ENCODE data around the gene IFT122. TPM values are rescaled to one million over a fixed set of nuclear protein-coding genes. Genes with fewer than 3 reads are reported as not detected.
"Not testable (repeated sequence)": the region's sequence is repeated elsewhere in the genome, so short reads cannot be mapped to it uniquely, and the experiment has no call there.

Gene IFT122
- total RNA-seq, 1 donor from 2014 or later: 42.3 TPM

DNA sequence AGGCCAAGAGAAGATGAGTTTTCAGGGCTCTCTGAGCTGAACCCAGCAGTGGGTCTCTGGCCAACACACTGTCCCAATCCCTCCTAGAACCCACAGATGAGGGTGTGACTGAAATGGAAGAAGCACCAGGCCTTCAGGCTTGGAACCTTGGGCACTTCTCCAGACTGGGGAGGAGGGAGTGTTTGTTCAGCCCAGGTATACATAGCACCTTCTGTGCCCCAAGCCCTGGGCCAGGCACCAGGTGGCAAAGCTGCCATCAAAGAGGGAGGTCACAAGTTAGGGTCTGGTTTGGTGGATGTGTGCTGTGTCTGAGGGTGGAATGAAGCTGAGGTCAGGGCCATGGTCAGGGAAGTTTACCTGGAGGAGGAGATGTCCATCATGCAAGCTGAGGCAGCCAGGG is 72.6 kb downstream of the IFT122 start:
- H3K4me1 ChIP-seq (ENCODE audit: control insufficient read depth in 3 of 3, insufficient read depth in 3 of 3, low read length in 3 of 3): peaks cover 18 to 24% (median 18%) of the 10 kb centered on the region in 3 donors
- H3K9me3 ChIP-seq (ENCODE audit: control insufficient read depth in 3 of 3, low read length in 3 of 3): no peaks in the 10 kb centered on the region
- H3K27ac ChIP-seq (ENCODE audit: low read depth, low read length): no peak overlapping the region
- H3K27me3 ChIP-seq (ENCODE audit: control insufficient read depth in 3 of 3, insufficient read depth in 3 of 3, low read length in 3 of 3): no peaks in the 10 kb centered on the region
- peaks cover 0 to 8% (median 4%) of the 10 kb centered on the region in 3 donors for H3K36me3 ChIP-seq (ENCODE audit: control insufficient read depth in 3 of 3, insufficient read depth in 3 of 3, low read length in 3 of 3)
- H3K4me3 ChIP-seq (ENCODE audit: low read length in 3 of 3): no peak overlapping the region
- no peak overlapping the region for H3K9ac ChIP-seq (ENCODE audit: low read depth in 1 of 3, low read length in 3 of 3)

DNA sequence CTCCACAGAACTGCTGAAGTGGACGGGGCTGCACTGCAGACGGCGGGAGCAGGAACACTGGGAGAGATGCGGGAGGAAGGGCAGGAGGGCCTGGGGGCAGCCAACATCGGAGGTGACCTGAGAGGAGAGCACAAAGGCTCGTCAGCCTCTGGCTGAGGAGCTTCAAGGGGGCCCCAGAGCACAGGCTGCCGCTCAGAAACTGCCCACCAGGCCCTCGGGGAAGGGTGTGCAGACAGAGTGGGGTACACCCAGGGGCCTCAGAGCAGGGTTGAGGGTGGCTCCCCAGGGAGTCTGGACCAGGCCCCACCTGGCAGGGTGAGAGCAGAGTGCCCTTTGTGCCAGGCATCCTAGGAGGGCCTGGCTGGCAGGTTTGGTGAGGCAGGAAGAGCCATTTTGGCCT is 73.7 kb downstream of the IFT122 start:
- peaks cover 14 to 19% (median 16%) of the 10 kb centered on the region in 3 donors for H3K4me1 ChIP-seq (ENCODE audit: control insufficient read depth in 3 of 3, insufficient read depth in 3 of 3, low read length in 3 of 3)
- no peaks in the 10 kb centered on the region for H3K9me3 ChIP-seq (ENCODE audit: control insufficient read depth in 3 of 3, low read length in 3 of 3)
- H3K4me3 ChIP-seq (ENCODE audit: low read length in 3 of 3): no peak overlapping the region
- H3K27ac ChIP-seq (ENCODE audit: low read depth, low read length): no peak overlapping the region
- no peaks in the 10 kb centered on the region for H3K27me3 ChIP-seq (ENCODE audit: control insufficient read depth in 3 of 3, insufficient read depth in 3 of 3, low read length in 3 of 3)
- peak overlapping the region in 1 of 3 donors; percentile 40 for H3K9ac ChIP-seq (ENCODE audit: low read depth in 1 of 3, low read length in 3 of 3)
- peaks cover 0 to 11% (median 6%) of the 10 kb centered on the region in 3 donors for H3K36me3 ChIP-seq (ENCODE audit: control insufficient read depth in 3 of 3, insufficient read depth in 3 of 3, low read length in 3 of 3)

- no peak overlapping the region for H3K27ac ChIP-seq (ENCODE audit: low read depth, low read length)
Measured at GRCh38 chr3:129514110-129514509, 74.1 kb downstream of the IFT122 start.

DNA sequence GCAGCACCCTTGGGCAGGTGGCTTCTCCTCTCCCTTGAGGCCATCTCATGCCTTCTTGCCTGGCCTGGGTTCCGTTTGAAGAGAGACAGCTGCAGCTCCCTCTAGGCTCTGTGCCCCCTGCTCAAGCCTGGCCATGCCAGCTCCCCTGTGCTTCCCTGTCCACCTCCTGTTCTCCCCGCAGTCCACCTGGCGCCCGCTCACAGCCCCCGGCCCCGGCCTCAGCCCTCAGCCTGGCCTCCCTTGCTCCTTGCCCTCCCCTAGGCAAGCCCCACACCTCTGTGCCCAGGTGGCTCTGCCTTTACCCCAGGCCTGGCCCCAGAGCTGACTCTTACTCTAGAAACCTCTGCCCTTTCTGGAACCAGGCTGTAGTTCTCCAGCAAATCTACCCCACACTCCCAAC is 74.5 kb downstream of the IFT122 start:
- Histone ChIP-seq H3K9ac (ENCODE audit: low read depth in 1 of 3, low read length in 3 of 3) (peak overlapping the region in 1 of 3 donors; percentile 40), H3K4me1 (ENCODE audit: control insufficient read depth in 3 of 3, insufficient read depth in 3 of 3, low read length in 3 of 3) (peaks cover 14 to 19% (median 16%) of the 10 kb centered on the region in 3 donors), H3K4me3 (ENCODE audit: low read length in 3 of 3) (no peak overlapping the region), H3K27ac (ENCODE audit: low read depth, low read length) (no peak overlapping the region), H3K36me3 (ENCODE audit: control insufficient read depth in 3 of 3, insufficient read depth in 3 of 3, low read length in 3 of 3) (peaks cover 6 to 11% (median 8%) of the 10 kb centered on the region in 3 donors), H3K9me3 (ENCODE audit: control insufficient read depth in 3 of 3, low read length in 3 of 3) (no peaks in the 10 kb centered on the region), H3K27me3 (ENCODE audit: control insufficient read depth in 3 of 3, insufficient read depth in 3 of 3, low read length in 3 of 3) (no peaks in the 10 kb centered on the region)

More at GRCh38 chr3:129514110-129514509, 74.1 kb downstream of the IFT122 start:
- Histone ChIP-seq H3K9ac (ENCODE audit: low read depth in 1 of 3, low read length in 3 of 3) (peak overlapping the region in 1 of 3 donors; percentile 40), H3K4me1 (ENCODE audit: control insufficient read depth in 3 of 3, insufficient read depth in 3 of 3, low read length in 3 of 3) (peaks cover 14 to 19% (median 16%) of the 10 kb centered on the region in 3 donors), H3K36me3 (ENCODE audit: control insufficient read depth in 3 of 3, insufficient read depth in 3 of 3, low read length in 3 of 3) (peaks cover 4 to 11% (median 6%) of the 10 kb centered on the region in 3 donors), H3K9me3 (ENCODE audit: control insufficient read depth in 3 of 3, low read length in 3 of 3) (no peaks in the 10 kb centered on the region), H3K27me3 (ENCODE audit: control insufficient read depth in 3 of 3, insufficient read depth in 3 of 3, low read length in 3 of 3) (no peaks in the 10 kb centered on the region), H3K4me3 (ENCODE audit: low read length in 3 of 3) (no peak overlapping the region)

DNA sequence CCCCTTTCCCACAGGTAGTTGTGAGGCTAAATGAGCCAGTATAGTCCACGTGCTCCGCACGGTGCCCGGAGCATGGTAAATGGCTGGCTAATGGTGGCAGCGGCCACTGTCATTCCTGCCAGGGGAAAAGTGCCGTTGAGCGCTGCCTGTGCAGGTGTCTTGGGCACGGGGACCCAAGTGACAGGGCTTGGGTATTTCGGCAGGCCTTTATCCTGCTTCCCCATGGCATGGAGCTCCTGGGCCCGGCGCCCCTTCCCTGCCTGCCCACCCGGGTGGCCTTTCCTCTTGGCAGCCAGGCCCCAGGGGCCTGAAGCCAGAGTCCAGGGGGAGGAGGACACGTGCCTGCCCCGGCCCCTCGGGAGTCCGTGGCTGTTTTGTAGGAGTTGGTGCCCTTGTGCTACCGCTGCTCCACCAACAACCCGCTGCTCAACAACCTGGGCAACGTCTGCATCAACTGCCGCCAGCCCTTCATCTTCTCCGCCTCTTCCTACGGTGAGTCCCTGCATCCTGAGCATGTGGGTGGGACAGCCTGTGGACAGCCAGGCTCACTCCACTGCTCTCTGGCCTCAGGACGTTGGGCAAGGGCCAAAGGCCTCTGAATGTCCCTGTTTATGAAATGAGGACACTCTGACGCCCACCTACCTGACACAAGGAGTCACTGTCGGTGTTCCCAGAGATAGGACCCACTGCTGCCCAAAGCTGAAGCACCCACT is 75.2 kb downstream of the IFT122 start:
- Histone ChIP-seq H3K36me3 (ENCODE audit: control insufficient read depth in 3 of 3, insufficient read depth in 3 of 3, low read length in 3 of 3) (peaks cover 6 to 13% (median 8%) of the 10 kb centered on the region in 3 donors), H3K4me1 (ENCODE audit: control insufficient read depth in 3 of 3, insufficient read depth in 3 of 3, low read length in 3 of 3) (peaks cover 14 to 16% (median 14%) of the 10 kb centered on the region in 3 donors)
- H3K27ac ChIP-seq (ENCODE audit: low read depth, low read length); H3K27me3 ChIP-seq (ENCODE audit: control insufficient read depth in 3 of 3, insufficient read depth in 3 of 3, low read length in 3 of 3); H3K9me3 ChIP-seq (ENCODE audit: control insufficient read depth in 3 of 3, low read length in 3 of 3); H3K9ac ChIP-seq (ENCODE audit: low read depth in 1 of 3, low read length in 3 of 3); H3K4me3 ChIP-seq (ENCODE audit: low read length in 3 of 3): not testable (repeated sequence)

DNA sequence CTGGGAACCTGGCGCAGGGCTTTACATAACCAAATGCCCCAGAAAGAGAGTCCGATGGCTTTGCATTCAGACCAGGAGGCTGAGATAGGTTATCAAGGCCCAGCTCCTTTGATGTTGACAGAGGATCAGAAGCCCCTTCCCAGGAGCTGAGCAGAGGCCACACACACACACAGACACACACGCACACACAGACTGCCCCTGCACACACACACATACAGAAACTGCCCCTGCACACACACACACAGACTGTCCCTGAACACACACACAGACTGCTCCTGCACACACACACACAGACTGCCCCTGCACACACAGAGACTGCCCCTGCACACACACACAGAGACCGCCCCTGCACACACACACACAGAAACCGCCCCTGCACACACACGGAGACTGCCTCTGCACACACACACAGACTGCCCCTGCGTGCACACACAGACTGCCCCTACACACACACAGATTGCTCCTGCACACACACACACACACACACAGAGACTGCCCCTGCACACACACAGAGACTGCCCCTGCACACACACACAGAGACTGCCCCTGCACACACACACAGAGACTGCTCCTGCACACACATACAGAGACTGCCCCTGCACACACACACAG is 75.9 kb downstream of the IFT122 start:
- H3K27me3 ChIP-seq (ENCODE audit: control insufficient read depth in 3 of 3, insufficient read depth in 3 of 3, low read length in 3 of 3); H3K27ac ChIP-seq (ENCODE audit: low read depth, low read length); H3K9me3 ChIP-seq (ENCODE audit: control insufficient read depth in 3 of 3, low read length in 3 of 3); H3K9ac ChIP-seq (ENCODE audit: low read depth in 1 of 3, low read length in 3 of 3); H3K4me3 ChIP-seq (ENCODE audit: low read length in 3 of 3): not testable (repeated sequence)
- Histone ChIP-seq H3K36me3 (ENCODE audit: control insufficient read depth in 3 of 3, insufficient read depth in 3 of 3, low read length in 3 of 3) (peaks cover 6 to 13% (median 8%) of the 10 kb centered on the region in 3 donors), H3K4me1 (ENCODE audit: control insufficient read depth in 3 of 3, insufficient read depth in 3 of 3, low read length in 3 of 3) (peaks cover 14 to 16% (median 14%) of the 10 kb centered on the region in 3 donors)

- Histone ChIP-seq H3K27me3 (ENCODE audit: control insufficient read depth in 3 of 3, insufficient read depth in 3 of 3, low read length in 3 of 3) (no peaks in the 10 kb centered on the region), H3K4me1 (ENCODE audit: control insufficient read depth in 3 of 3, insufficient read depth in 3 of 3, low read length in 3 of 3) (peaks cover 14 to 16% (median 14%) of the 10 kb centered on the region in 3 donors), H3K9me3 (ENCODE audit: control insufficient read depth in 3 of 3, low read length in 3 of 3) (no peaks in the 10 kb centered on the region), H3K9ac (ENCODE audit: low read depth in 1 of 3, low read length in 3 of 3) (no peak overlapping the region), H3K27ac (ENCODE audit: low read depth, low read length) (no peak overlapping the region), H3K36me3 (ENCODE audit: control insufficient read depth in 3 of 3, insufficient read depth in 3 of 3, low read length in 3 of 3) (peaks cover 6 to 10% (median 6%) of the 10 kb centered on the region in 3 donors), H3K4me3 (ENCODE audit: low read length in 3 of 3) (no peak overlapping the region)
Measured at GRCh38 chr3:129517516-129517915, 77.5 kb downstream of the IFT122 start.

DNA sequence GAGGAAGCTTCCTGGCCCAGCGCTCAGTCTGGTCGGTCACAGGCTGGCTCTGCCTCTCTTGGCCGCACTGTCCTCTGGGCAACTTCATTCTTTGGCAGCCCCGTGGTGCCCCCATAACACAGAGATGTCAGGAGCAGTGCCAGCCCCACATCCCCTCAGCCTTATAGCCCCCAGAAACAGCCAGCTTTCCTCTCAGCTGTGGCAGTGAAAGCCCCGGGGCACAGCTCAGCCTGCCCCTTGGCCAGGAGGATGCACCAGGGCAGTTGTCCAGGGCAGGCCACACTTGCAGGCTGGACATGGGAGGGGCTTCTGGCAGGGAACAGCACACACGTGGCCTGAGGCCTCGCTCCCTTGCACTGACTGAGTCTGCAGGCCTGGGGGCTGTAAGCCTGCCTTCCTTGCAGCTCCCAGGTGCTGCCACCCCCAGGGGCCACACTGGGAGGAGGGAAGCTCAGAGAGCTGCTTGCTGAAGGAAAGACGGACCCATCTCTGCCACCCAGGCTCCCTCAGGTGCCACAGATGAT is 78.1 kb downstream of the IFT122 start:
- H3K4me1 ChIP-seq (ENCODE audit: control insufficient read depth in 3 of 3, insufficient read depth in 3 of 3, low read length in 3 of 3): peaks cover 14% of the 10 kb centered on the region in 3 donors
- H3K27ac ChIP-seq (ENCODE audit: low read depth, low read length): no peak overlapping the region
- H3K4me3 ChIP-seq (ENCODE audit: low read length in 3 of 3): no peak overlapping the region
- peaks cover 4 to 10% (median 6%) of the 10 kb centered on the region in 3 donors for H3K36me3 ChIP-seq (ENCODE audit: control insufficient read depth in 3 of 3, insufficient read depth in 3 of 3, low read length in 3 of 3)
- no peaks in the 10 kb centered on the region for H3K27me3 ChIP-seq (ENCODE audit: control insufficient read depth in 3 of 3, insufficient read depth in 3 of 3, low read length in 3 of 3)
- no peaks in the 10 kb centered on the region for H3K9me3 ChIP-seq (ENCODE audit: control insufficient read depth in 3 of 3, low read length in 3 of 3)
- no peak overlapping the region for H3K9ac ChIP-seq (ENCODE audit: low read depth in 1 of 3, low read length in 3 of 3)

- no peak overlapping the region for H3K4me3 ChIP-seq (ENCODE audit: low read length in 3 of 3)
- H3K27ac ChIP-seq (ENCODE audit: low read depth, low read length): no peak overlapping the region
- no peak overlapping the region for H3K9ac ChIP-seq (ENCODE audit: low read depth in 1 of 3, low read length in 3 of 3)
- no peaks in the 10 kb centered on the region for H3K27me3 ChIP-seq (ENCODE audit: control insufficient read depth in 3 of 3, insufficient read depth in 3 of 3, low read length in 3 of 3)
- peaks cover 4 to 10% (median 6%) of the 10 kb centered on the region in 3 donors for H3K36me3 ChIP-seq (ENCODE audit: control insufficient read depth in 3 of 3, insufficient read depth in 3 of 3, low read length in 3 of 3)
- no peaks in the 10 kb centered on the region for H3K9me3 ChIP-seq (ENCODE audit: control insufficient read depth in 3 of 3, low read length in 3 of 3)
- peaks cover 9 to 10% (median 10%) of the 10 kb centered on the region in 3 donors for H3K4me1 ChIP-seq (ENCODE audit: control insufficient read depth in 3 of 3, insufficient read depth in 3 of 3, low read length in 3 of 3)
Measured at GRCh38 chr3:129518581-129518980, 78.6 kb downstream of the IFT122 start.

DNA sequence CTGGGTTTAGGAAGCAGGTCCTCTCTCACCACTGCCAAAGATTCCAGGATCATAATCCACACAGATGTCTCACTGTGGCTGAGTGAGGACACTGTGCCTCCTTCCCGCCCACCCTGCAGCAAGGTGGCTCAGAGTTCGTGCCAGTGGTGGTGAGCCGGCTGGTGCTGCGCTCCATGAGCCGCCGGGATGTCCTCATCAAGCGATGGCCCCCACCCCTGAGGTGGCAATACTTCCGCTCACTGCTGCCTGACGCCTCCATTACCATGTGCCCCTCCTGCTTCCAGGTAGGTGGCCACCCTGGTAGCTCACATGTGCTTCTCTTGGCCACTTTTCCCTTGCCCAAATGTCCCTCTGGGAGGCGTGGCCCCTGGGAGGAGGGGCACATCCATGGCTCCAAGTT is 79.4 kb downstream of the IFT122 start:
- Histone ChIP-seq H3K27me3 (ENCODE audit: control insufficient read depth in 3 of 3, insufficient read depth in 3 of 3, low read length in 3 of 3) (no peaks in the 10 kb centered on the region), H3K4me3 (ENCODE audit: low read length in 3 of 3) (no peak overlapping the region), H3K9ac (ENCODE audit: low read depth in 1 of 3, low read length in 3 of 3) (no peak overlapping the region), H3K4me1 (ENCODE audit: control insufficient read depth in 3 of 3, insufficient read depth in 3 of 3, low read length in 3 of 3) (peaks cover under 1 to 2% (median 2%) of the 10 kb centered on the region in 3 donors), H3K27ac (ENCODE audit: low read depth, low read length) (no peak overlapping the region), H3K9me3 (ENCODE audit: control insufficient read depth in 3 of 3, low read length in 3 of 3) (no peaks in the 10 kb centered on the region), H3K36me3 (ENCODE audit: control insufficient read depth in 3 of 3, insufficient read depth in 3 of 3, low read length in 3 of 3) (peaks cover 4 to 10% (median 6%) of the 10 kb centered on the region in 3 donors)
